Adrenal gland (tissue), 12 donors: ENCODE data around the gene SLC29A1. TPM values are rescaled to one million over a fixed set of nuclear protein-coding genes. Genes with fewer than 3 reads are reported as not detected.

ENCODE experiments used
- DNase-seq, 7 donors: peaks; one replicate each; pipeline ENCODE4 v3.0.0-alpha.2; 2019 to 2020
- H3K27ac ChIP-seq, 5 donors: fragments of 200-600 bp; sonication (generic) in 4 of 5; 1 replicate in 3 of 5; 2 replicates in 2 of 5; pipeline versions ENCODE4 v1.5.1 to v1.8.0; 2016 to 2020; ENCODE audit warnings: mild to moderate bottlenecking in 1 of 5
- H3K27me3 ChIP-seq: fragments of 200-600 bp; 2 replicates; pipeline ENCODE4 v1.8.0; 2021
- H3K36me3 ChIP-seq, 2 donors: fragments of 200-600 bp; replicated peaks in 1 of 2; 1 replicate in 1 of 2; 2 replicates in 1 of 2; pipeline versions ENCODE4 v1.5.1 to v1.8.0; 2018 to 2022
- H3K4me1 ChIP-seq, 2 donors: fragments of 200-600 bp; replicated peaks in 1 of 2; 1 replicate in 1 of 2; 2 replicates in 1 of 2; pipeline versions ENCODE4 v1.5.1 to v1.8.0; 2018 to 2021
- H3K4me3 ChIP-seq, 4 donors: fragments of 200-600 bp; sonication (generic) in 3 of 4; one replicate each; pipeline ENCODE4 v1.5.1; 2016 to 2018
- H3K9me3 ChIP-seq, 3 donors: fragments of 200-600 bp; sonication (generic) in 1 of 3; replicated peaks in 1 of 3; 1 replicate in 2 of 3; 2 replicates in 1 of 3; pipeline versions ENCODE4 v1.5.1 to v1.8.0; 2016 to 2021
- CTCF ChIP-seq, 6 experiments: fragments of 450-650 bp in 4 of 6; fragments of 200-600 bp in 2 of 6; sonication (generic) in 1 of 6; IDR thresholded peaks; 1 replicate in 5 of 6; 2 replicates in 1 of 6; pipeline versions ENCODE4 v1.5.1 to v1.8.0; 2016 to 2021; ENCODE audit warnings: antibody characterized with exemption in 6 of 6, mild to moderate bottlenecking in 2 of 6, moderate library complexity in 1 of 6
- POLR2A ChIP-seq, 2 donors: fragments of 450-650 bp; IDR thresholded peaks; one replicate each; pipeline ENCODE4 v1.6.1; 2017; ENCODE audit warnings: antibody characterized with exemption in 2 of 2, mild to moderate bottlenecking in 2 of 2, moderate library complexity in 1 of 2
- WGBS, 4 donors: extraction: QIAGEN DNeasy Blood & Tissue Kit in 2 of 4; methylation state at CpG; one replicate each; pipeline versions ENCODE4 v1.1.5 to v1.1.7; 2013 to 2017; 5-methylcytosine and 5-hydroxymethylcytosine counted together
- intact Hi-C, 2 donors: fragments of 100-400 bp; cut with DNase I; formaldehyde crosslinking; loops; one replicate each; pipeline versions ENCODE4 v1.14.1 to v1.15.0; 2022 to 2023
- polyA plus RNA-seq, 3 donors: library from polyadenylated mRNA; stranded (reverse); fragments of 200-250 nt in 2 of 3; fragments of 350-450 nt in 1 of 3; fragmentation: Illumina TruSeq in 1 of 3; extraction: RNeasy Lipid Tissue Mini Kit (QIAGEN cat#74804) in 1 of 3; gene quantifications; one replicate each; pipeline ENCODE4 v1.2.3, GENCODE V29; 2013 to 2014
- total RNA-seq, 9 donors: library from RNA; depleted of rRNA in 4 of 9; stranded (reverse); fragments of >200 nt in 4 of 9; fragments of 120-200 nt in 1 of 9; fragmentation: NEBNext Ultra II Directional in 1 of 9; extraction: Animal tissue kit (Norgen Biotek cat#: 25700) in 1 of 9; gene quantifications; one replicate each; pipeline versions ENCODE4 v1.1.0 to v1.2.4, GENCODE V29; 2013 to 2023
- donor health status: healthy with polysubstance abuse.
- donor health status: Bipolar disorder and iron deficiency.
- donor health status: DM: yes; HTN: yes; CAD: no.
- donor health status: DM: no; HTN: no; CAD: no.
- donor health status: DM: no; HTN: no; CAD: no.
- donor health status: DM: yes; HTN: yes; CAD: no.

The SLC29A1 gene
- total and polyA plus RNA-seq, 12 donors, result 48.6 to 356 (median 134) TPM

- Histone ChIP-seq H3K4me1 (peaks cover 64 to 92% of the 10 kb centered on the region in 2 donors), H3K27me3 (no peaks in the 10 kb centered on the region), H3K36me3 (no peaks in the 10 kb centered on the region), H3K27ac (peak overlapping the region in 3 of 5 donors; percentile 89 to 91 (median 90)), H3K9me3 (no peaks in the 10 kb centered on the region), H3K4me3 (peak overlapping the region in 2 of 4 donors; percentile 50 to 76)
- no peak for TF ChIP-seq CTCF (IDR thresholded peaks at IDR 0.05)
- TF ChIP-seq POLR2A (IDR thresholded peaks at IDR 0.05), result no peak
- intact Hi-C loops, result no loop called here
- DNase-seq, result no peak
- 34 to 47% (median 42%) methylated on average over 24 to 26 of the region's 26 CpGs for WGBS, 4 donors
These were observed 693 bp upstream of the SLC29A1 start for GRCh38 chr6:44222486-44223318.

GRCh38 chr6:44224029-44224964, 902 bp downstream of the SLC29A1 start:
- Histone ChIP-seq H3K27me3 (no peaks in the 10 kb centered on the region), H3K9me3 (no peaks in the 10 kb centered on the region), H3K4me1 (peaks cover 80 to 94% of the 10 kb centered on the region in 2 donors), H3K4me3 (peak overlapping the region in 2 of 4 donors; percentile 50 to 76), H3K36me3 (peaks cover 0 to 1% of the 10 kb centered on the region in 2 donors), H3K27ac (peak overlapping the region in 3 of 5 donors; percentile 76 to 91 (median 90))
- 13 to 19% (median 14%) methylated on average over 11 to 18 of the region's 18 CpGs for WGBS, 4 donors
- DNase-seq, result peak in 3 of 7 donors; percentile 40 to 58 (median 48)
- TF ChIP-seq CTCF (IDR thresholded peaks at IDR 0.05) (no peak), POLR2A (IDR thresholded peaks at IDR 0.05) (no peak)
- intact Hi-C loops, result no loop called here

- WGBS, 4 donors, result 80 to 89% (median 89%) methylated on average over 4 of the region's 4 CpGs
- DNase-seq, result no peak
- intact Hi-C loops, result no loop called here
- no peak for TF ChIP-seq CTCF (IDR thresholded peaks at IDR 0.05)
- TF ChIP-seq POLR2A (IDR thresholded peaks at IDR 0.05), result no peak
- Histone ChIP-seq H3K27me3 (no peaks in the 10 kb centered on the region), H3K4me3 (no peak overlapping the region), H3K9me3 (no peaks in the 10 kb centered on the region), H3K27ac (peak overlapping the region in 1 of 5 donors; percentile 90), H3K4me1 (peaks cover 85 to 95% of the 10 kb centered on the region in 2 donors), H3K36me3 (peaks cover 0 to 7% of the 10 kb centered on the region in 2 donors)
These were observed 1.5 kb downstream of the SLC29A1 start for GRCh38 chr6:44224965-44225305.
